Measurements from ENCODE around the gene MMS22L.
"Not testable (repeated sequence)": the region's sequence is repeated elsewhere in the genome, so short reads cannot be mapped to it uniquely, and the experiment has no call there.

MMS22L gene

DNA sequence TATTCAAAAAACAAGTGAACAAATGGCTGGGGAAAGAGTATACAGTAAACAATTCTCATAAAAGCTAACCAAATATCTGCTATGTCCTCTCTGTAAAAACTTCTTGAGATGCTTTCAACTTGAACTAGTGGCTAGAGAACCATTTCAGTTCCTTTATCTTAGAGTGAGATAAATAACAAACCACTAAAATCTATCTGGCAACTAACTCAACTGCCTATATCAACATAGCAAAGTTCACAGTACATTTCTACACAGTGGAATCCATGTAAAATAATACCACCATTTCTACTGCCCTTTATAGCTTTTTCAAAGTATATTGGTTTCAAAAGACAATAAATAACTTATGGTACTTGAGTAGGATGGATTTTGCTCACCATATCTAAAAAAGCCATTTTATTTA is 95.1 kb downstream of the MMS22L start:
- DNase-seq (ENCODE audit: low read depth) = no peak
- TF ChIP-seq, protein P1, sequence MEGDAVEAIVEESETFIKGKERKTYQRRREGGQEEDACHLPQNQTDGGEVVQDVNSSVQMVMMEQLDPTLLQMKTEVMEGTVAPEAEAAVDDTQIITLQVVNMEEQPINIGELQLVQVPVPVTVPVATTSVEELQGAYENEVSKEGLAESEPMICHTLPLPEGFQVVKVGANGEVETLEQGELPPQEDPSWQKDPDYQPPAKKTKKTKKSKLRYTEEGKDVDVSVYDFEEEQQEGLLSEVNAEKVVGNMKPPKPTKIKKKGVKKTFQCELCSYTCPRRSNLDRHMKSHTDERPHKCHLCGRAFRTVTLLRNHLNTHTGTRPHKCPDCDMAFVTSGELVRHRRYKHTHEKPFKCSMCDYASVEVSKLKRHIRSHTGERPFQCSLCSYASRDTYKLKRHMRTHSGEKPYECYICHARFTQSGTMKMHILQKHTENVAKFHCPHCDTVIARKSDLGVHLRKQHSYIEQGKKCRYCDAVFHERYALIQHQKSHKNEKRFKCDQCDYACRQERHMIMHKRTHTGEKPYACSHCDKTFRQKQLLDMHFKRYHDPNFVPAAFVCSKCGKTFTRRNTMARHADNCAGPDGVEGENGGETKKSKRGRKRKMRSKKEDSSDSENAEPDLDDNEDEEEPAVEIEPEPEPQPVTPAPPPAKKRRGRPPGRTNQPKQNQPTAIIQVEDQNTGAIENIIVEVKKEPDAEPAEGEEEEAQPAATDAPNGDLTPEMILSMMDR (IDR thresholded peaks at IDR 0.05; ENCODE audit: insufficient read depth, low read depth, low read length, missing control alignments) = no peak
- no peak overlapping the region for H3K4me3 ChIP-seq (ENCODE audit: low read depth, low read length)

DNA sequence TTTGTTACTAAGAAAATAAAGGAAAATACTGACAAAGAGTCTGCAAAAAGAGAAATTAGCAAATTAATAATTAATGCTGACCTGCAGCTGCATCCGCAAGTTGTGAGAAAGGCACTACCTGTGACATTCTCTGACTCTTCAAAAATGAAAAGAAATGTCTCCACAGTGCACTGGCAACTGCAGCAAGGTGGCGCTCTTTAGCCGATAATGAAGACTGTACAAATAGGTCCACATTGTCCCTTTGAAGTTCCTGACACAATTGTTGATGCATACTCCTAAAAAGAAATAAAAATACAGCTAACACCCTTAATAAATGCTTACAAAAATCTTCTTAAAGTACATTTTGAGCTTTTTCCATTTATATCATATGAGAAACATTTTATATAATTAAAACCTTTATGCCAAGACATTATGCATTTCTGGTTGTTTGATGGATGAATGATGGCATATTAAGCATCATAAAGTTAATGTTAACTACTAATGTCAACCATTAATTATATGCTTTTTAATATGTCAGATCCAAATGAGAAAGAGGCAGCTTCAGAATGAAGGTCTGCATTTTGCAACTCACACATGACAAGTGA is 96.5 kb downstream of the MMS22L start:
- no peak overlapping the region for H3K4me3 ChIP-seq (ENCODE audit: low read depth, low read length)
- DNase-seq (ENCODE audit: low read depth) = peak; percentile 75
- TF ChIP-seq, protein P1 (IDR thresholded peaks at IDR 0.05; ENCODE audit: insufficient read depth, low read depth, low read length, missing control alignments) = peak; percentile 88

DNA sequence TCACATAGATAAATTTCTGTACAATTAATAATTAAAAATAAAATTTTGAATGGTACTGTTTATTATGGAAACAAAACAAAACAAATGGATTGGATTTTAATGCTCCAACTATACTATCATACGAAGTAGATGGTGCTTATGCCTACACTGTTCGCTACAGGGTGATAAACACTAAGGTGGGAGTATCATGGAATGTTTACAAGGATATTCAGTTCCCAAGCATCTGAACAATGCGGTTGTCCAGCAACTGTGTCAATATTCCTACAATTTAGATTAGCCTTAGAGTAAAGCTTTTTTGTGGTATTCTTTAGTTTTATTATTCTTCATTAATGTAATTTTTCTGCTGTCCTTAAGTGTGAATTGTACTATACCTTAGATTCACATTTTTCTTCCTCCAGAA is 105.1 kb downstream of the MMS22L start:
- no peak overlapping the region for H3K4me3 ChIP-seq (ENCODE audit: low read depth, low read length)
- no peak for DNase-seq (ENCODE audit: low read depth)
- TF ChIP-seq, protein P1 (IDR thresholded peaks at IDR 0.05; ENCODE audit: insufficient read depth, low read depth, low read length, missing control alignments) = no peak

DNA sequence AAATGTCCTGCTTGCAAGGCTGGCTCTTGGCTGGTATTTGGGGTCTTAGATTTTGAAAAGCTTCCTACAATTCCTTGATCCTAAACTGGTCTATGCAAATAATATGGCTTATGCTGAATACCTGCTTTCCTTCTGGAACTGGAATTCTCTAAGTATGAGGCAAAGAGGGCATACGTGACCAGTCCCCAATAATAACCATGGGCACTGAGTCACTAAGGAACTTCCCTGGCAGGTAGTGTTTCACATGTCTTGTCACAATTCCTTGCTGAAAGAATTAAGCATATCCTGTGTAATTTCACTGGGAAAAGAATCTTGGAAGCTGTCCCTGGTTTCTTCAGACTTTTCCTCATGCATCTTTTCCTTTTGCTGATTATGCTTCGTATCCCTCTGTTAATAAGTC is 106.5 kb downstream of the MMS22L start:
- no peak overlapping the region for H3K4me3 ChIP-seq (ENCODE audit: low read depth, low read length)
- TF ChIP-seq, protein P1 (IDR thresholded peaks at IDR 0.05; ENCODE audit: insufficient read depth, low read depth, low read length, missing control alignments) = no peak
- no peak for DNase-seq (ENCODE audit: low read depth)

DNA sequence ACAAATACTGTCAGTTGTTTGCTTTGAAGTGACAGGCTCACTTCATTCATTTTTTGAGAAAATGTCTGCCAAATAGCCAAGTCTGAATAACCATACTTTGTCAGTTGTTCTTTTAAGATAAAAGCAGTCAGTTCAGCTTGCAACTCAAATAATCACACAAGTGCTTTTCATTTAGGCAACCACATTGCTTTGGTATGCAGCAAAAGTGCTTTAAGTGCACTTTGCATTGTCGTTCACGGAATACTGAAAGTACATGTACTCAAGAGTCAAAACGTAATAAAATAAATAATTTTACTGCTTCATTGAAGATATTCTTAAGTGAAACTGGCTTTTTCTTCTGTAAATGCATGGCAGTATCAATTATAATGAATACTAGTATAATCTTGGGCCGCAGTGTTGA is 107.2 kb downstream of the MMS22L start:
- TF ChIP-seq, protein P1 (IDR thresholded peaks at IDR 0.05; ENCODE audit: insufficient read depth, low read depth, low read length, missing control alignments) = no peak
- DNase-seq (ENCODE audit: low read depth) = no peak
- no peak overlapping the region for H3K4me3 ChIP-seq (ENCODE audit: low read depth, low read length)

DNA sequence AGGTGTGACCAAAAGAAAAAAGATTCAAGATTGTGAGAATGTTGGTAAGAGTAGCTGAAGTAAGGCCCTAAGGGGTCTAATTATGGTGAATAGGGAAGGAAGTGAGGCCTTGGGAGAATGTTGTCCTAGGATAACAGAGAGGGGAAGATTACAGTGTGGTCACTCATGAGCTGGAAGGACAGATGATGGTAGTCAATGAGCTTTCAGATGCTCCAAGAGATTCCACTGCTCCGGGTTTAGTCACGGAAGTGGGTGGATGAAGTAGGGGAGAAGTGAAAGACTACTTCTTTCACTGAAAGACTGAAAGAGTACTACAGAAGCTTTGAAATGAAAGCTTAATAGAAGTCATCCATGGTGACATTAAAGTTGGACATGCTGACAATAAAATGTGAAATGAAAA is 108.5 kb downstream of the MMS22L start:
- H3K4me3 ChIP-seq (ENCODE audit: low read depth, low read length) = no peak overlapping the region
- TF ChIP-seq, protein P1 (IDR thresholded peaks at IDR 0.05; ENCODE audit: insufficient read depth, low read depth, low read length, missing control alignments) = no peak
- no peak for DNase-seq (ENCODE audit: low read depth)

DNA sequence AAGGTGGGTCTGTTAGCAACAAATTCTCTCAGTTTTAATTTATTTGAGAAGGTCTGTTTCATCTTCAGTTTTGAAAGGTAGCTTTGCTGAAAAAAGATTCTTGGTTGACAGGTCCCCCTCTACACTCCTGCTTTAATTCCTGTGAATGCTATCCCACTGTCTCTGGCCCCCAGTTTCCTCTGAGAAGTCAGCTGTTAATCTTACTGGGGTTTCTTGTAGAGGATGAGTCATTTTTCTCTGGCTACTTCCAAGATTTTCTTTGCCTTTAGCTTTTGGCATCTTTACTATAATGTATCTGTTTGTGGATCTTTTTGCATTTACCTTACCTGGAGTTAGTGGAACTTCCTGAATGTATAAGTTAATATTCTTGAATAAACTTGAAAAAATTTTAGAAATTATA is 122.7 kb downstream of the MMS22L start:
- TF ChIP-seq, protein P1 (IDR thresholded peaks at IDR 0.05; ENCODE audit: insufficient read depth, low read depth, low read length, missing control alignments) = no peak
- H3K4me3 ChIP-seq (ENCODE audit: low read depth, low read length) = no peak overlapping the region
- no peak for DNase-seq (ENCODE audit: low read depth)

DNA sequence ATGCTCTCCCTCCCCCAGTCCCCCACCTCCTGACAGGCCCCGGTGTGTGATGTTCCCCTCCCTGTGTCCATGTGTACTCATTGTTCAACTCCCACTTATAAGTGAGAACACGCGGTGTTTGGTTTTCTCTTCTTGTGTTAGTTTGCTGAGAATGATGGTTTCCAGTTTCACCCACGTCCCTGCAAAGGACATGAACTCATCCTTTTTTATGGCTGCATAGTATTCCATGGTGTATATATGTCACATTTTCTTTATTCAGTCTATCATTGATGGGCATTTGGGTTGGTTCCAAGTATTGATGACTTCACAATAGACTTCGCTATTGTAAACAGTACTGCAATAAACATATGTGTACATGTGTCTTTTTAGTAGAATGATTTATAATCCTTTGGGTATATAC is 127.6 kb downstream of the MMS22L start:
- H3K4me3 ChIP-seq (ENCODE audit: low read depth, low read length); DNase-seq (ENCODE audit: low read depth): not testable (repeated sequence)

All from GM12865 (cell line).